Activated T-cell treated with anti-CD3 and anti-CD28 coated beads for 24 hours (primary cell): ENCODE results near the gene RASGRF2.

Experiments
- DNase-seq: peaks from one replicate; pipeline ENCODE4 v3.0.0-alpha.2; 2020; ENCODE audit warnings: low read depth

The RASGRF2 gene

DNA sequence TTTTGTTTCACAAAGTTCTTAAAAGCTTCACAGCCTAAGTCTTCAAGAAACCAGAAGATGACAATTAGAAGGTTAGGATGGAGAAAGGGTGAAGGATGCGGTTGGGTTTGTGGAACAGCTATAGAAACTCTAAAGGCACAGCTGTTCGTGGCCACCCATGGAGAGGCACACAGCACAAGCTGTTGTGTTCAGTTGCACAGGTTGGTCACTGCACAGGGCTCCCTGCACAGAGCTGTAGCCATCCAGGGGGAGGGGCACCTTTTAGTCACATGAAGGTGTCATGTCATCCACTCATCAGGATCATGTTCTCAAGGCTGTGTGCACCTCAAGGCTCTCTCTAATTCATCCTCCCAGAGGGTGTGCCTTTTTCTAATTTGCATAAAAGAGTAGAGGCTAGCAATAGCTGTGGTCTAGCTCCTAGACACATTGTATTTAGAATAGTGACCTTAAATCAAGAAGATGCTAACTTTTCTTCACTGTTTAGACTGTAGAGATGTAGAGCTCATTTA, 5.0 kb upstream of the RASGRF2 start:
- DNase-seq = no peak

- DNase-seq = no peak
Measured at GRCh38 chr5:80956272-80956671, 3.9 kb upstream of the RASGRF2 start.

DNA sequence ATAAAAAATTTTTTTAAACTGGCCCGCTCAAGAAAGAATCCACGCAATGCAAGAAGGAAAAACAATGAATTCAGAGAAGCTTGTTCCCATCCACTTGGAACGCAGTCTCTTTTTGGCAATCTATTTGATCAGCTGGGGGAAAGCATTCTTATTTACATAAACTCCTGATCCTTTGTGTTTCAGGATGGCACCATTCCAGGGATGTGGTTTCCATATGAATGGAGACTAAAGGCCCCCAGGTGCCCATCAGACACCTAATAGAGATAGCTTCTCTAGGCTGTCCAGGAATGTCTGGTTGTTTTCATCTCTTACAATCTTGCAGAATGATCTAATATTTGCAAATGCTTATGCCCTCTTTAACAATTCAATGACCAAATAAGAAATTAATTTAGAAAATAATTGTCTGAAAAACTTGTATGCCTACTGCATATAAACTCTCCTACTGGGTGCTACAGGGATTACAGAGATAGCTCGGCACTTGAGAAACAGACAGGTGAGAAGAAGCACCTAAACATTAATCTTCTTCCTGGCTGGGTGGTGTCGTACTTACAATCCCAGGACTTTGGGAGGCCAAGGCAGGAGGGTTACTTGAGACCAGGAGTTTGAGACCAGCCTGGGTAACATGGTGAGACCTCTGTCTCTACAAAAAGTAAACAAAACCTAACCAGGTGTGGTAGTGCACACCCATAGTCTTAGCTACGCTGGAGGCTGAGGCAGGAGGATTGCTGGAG, 3.0 kb upstream of the RASGRF2 start:
- DNase-seq = no peak

GRCh38 chr5:80958616-80959015, 1.5 kb upstream of the RASGRF2 start:
- DNase-seq = no peak

DNA sequence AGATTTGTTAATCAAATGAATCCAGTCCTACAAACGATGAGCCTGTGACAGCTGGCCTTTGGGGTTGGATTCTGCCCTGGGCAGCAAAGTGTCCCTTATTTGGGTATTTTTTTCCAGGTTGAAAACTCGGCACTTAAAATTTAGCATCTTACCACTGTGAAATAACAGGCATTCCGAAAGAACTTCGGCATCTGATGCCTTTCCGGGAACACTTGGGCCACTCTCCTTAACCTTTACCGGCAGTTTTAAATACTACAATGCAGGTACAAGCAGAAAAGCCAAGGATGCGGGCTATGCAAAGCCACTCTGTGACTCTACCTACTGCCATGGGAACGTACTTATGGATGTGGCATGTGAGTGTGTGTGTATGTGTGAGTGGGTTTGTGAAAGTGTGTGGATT, 1.0 kb upstream of the RASGRF2 start:
- DNase-seq = no peak

DNA sequence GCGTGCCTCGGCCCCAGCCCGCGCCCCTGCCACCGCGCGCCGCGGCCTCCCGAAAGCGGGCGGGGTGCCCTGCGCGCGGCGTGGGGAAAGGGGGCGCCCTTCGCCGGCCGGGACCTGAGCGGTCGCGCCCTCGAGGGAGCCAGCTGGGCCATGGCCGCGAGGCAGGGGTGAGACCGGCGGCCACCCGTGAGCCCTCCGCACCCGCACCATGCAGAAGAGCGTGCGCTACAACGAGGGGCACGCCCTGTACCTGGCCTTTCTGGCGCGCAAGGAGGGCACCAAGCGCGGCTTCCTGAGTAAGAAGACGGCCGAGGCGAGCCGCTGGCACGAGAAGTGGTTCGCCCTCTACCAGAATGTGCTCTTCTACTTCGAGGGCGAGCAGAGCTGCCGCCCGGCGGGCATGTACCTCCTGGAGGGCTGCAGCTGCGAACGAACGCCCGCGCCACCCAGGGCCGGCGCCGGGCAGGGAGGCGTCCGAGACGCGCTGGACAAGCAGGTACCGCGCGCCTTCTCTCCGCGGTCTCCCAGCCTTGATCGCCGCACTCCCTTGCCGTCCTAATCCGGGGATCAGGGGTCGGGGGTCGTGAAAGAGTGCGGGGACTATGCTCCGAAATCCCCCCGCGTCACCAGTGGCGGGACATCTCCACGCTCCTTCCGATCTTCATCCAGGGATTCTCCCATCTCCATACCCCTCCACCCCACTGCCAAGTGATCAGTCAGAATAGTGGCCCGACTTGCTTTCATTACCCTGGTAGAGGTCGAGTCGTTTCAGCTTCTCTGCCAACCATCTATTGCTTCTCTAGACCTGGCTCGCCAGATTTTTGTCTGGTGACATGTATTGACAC, 590 bp downstream of the RASGRF2 start:
- DNase-seq = peak; percentile 31

DNA sequence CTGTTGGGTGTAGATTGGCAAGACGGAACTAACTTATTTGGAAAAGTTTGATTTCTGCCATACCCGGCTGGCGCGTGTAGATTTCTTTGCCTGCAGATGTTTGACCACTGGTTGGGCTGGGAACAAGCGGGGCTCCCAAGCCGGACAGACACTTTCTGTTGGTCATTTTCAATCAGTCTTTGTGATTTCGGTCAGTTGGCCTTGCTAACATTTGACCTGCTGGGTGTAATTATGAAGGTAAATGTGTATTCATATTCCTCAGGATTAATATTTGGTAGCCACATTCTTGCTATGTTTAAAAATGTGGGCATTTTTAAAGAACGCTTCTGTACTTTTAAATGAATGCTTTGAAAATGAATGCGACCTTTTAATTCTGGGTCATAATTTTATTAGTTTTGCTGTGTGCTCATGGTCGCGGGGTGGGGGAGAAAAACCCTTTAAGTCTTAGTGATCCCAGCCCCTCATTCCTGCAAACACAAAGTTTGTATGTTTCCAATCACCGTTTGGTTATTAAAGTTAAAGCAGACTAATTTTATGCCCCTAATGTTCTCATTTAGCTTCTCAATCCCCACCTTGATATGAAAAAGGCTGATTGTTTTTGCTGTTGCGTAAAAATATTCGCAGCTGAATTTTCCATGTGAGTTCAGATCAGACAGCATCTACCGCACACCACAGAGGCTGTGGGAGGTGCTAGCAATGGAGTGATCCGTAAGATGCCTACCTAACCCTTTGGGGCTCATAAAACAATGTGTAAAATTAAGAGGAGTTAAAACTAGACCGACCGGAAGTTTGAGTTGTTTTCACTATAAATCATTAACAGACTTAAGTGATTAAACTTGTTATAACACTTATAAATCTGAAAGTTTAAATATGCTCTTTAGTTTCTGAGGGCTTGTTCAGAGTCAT, 1.5 kb downstream of the RASGRF2 start:
- peak; percentile 40 for DNase-seq

- no peak for DNase-seq
Measured at GRCh38 chr5:80962630-80963520, 2.7 kb downstream of the RASGRF2 start.

- DNase-seq = no peak
Measured at GRCh38 chr5:80963521-80963895, 3.3 kb downstream of the RASGRF2 start.

- DNase-seq = no peak
Measured at GRCh38 chr5:80963966-80964481, 3.9 kb downstream of the RASGRF2 start.

GRCh38 chr5:80964491-80964890, 4.3 kb downstream of the RASGRF2 start:
- no peak for DNase-seq

- no peak for DNase-seq
Measured at GRCh38 chr5:80964919-80965318, 4.8 kb downstream of the RASGRF2 start.

GRCh38 chr5:80967500-80968181, 7.5 kb downstream of the RASGRF2 start:
- no peak for DNase-seq

- no peak for DNase-seq
Measured at GRCh38 chr5:80973027-80973426, 12.9 kb downstream of the RASGRF2 start.

DNA sequence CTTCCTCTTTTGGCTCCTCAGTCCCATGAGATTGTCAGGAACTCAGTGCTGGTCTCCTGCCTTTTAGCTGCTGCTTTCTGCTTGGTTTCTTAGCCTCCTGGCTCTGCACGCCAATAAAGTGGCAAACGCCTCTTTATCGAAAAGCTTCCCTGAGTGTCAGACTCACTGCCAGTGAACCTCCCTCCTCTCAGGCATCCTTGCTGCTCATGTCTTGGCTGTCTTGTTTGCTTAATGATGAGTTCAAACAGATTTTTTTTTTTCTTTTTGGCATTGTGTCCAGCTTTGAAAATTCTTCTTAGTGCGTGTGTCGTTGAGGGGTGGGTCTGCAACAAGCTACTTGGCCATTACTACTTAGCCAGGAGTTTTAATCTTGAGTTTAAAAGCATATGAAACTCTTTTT, 14.9 kb downstream of the RASGRF2 start:
- no peak for DNase-seq

DNA sequence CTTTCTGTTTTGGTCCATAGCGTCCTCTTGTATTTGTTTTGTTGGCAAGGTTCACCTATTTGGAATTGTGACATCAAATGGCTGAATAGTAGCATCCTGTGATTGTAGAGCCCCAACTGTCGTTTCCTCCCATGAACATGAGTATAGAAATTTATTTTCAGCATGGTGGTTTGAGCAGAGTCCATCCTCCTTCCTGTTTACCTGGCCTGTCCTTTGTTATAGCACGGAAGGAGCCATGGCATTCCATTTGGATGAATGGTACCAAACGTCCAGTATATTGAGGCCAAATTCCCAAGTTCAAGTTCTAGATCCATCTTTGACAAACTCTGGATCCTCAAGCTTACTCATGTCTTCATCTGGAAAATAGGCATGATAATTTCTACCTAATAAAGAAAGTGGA, 16.8 kb downstream of the RASGRF2 start:
- DNase-seq = no peak

DNA sequence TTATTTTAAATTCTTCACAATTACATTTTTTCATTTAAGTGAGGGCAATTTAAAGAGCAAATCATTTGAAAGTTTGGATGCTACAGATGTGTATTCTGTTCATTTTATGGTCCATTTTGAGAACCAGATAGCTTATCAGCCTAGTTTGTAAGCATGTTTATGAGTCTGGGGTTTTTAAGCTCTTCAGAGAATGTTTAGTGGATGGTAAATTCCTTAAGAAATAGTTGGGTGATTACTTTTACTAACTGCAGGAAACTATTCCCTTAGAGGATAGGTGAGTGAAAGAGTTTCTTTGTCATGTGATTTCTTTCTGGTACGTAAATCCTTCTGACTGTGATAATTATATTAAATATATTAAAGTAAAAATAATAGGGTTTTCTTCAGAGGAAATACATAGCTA, 17.6 kb downstream of the RASGRF2 start:
- no peak for DNase-seq

- DNase-seq = no peak
Measured at GRCh38 chr5:80978772-80979317, 18.7 kb downstream of the RASGRF2 start.

DNA sequence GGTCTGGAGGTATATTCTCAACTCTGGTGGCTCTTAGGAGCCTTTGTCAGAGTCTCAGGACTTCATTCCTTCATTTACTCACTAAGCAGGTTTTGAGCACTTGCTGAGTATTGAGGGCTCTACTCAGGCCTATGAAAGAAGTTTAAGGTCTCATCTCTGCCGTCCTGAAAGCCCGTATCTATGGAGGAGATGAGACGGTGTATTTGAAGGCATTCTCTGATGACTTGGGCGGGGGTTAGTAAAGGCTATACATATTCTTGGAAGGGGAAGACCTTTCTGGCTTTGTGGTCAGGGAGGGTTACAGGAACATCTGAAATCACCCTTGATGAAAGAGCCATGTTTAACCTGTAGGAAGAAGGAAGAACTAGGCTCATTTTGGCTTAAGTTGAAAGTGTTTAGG, 21.9 kb downstream of the RASGRF2 start:
- DNase-seq = no peak

GRCh38 chr5:80985600-80986228, 25.6 kb downstream of the RASGRF2 start:
- DNase-seq = no peak
